Activated gamma-delta T cell treated with Interleukin-2 at 50 U/mL for 16 hours (primary cell): ENCODE data around the gene CELF4.

Experiments used
- DNase-seq: peaks from one replicate; pipeline ENCODE4 v3.0.0-alpha.2; 2020

CELF4 gene

GRCh38 chr18:37565101-37565976 lies at the start of gene CELF4:
CELF4 (minus strand) TSS chr18:37565798.
- DNase-seq, result no peak

GRCh38 chr18:37613253-37613565 lies 47.6 kb upstream of the CELF4 start:
- DNase-seq, result no peak

- DNase-seq, result no peak
Measured at GRCh38 chr18:37612524-37613252, 47.1 kb upstream of the CELF4 start.

- no peak for DNase-seq
Measured at GRCh38 chr18:37611614-37612279, 46.1 kb upstream of the CELF4 start.

GRCh38 chr18:37608876-37609275 lies 43.3 kb upstream of the CELF4 start:
- no peak for DNase-seq

GRCh38 chr18:37607281-37607680 lies 41.7 kb upstream of the CELF4 start:
- no peak for DNase-seq

- DNase-seq, result no peak
Measured at GRCh38 chr18:37604032-37604431, 38.4 kb upstream of the CELF4 start.

- DNase-seq, result no peak
Measured at GRCh38 chr18:37598966-37599896, 33.6 kb upstream of the CELF4 start.

- no peak for DNase-seq
Measured at GRCh38 chr18:37598396-37598795, 32.8 kb upstream of the CELF4 start.

GRCh38 chr18:37590346-37590745 lies 24.7 kb upstream of the CELF4 start:
- DNase-seq, result no peak

GRCh38 chr18:37588289-37588688 lies 22.7 kb upstream of the CELF4 start:
- DNase-seq, result no peak

GRCh38 chr18:37586656-37587225 lies 21.1 kb upstream of the CELF4 start:
- no peak for DNase-seq

GRCh38 chr18:37584952-37585695 lies 19.5 kb upstream of the CELF4 start:
- DNase-seq, result no peak

GRCh38 chr18:37584217-37584616 lies 18.6 kb upstream of the CELF4 start:
- no peak for DNase-seq

- no peak for DNase-seq
Measured at GRCh38 chr18:37582261-37582660, 16.7 kb upstream of the CELF4 start.

GRCh38 chr18:37578886-37579513 lies 13.4 kb upstream of the CELF4 start:
- DNase-seq, result no peak

- no peak for DNase-seq
Measured at GRCh38 chr18:37578182-37578678, 12.6 kb upstream of the CELF4 start.

- no peak for DNase-seq
Measured at GRCh38 chr18:37577051-37577611, 11.5 kb upstream of the CELF4 start.

- no peak for DNase-seq
Measured at GRCh38 chr18:37575646-37576045, 10.0 kb upstream of the CELF4 start.

- DNase-seq, result no peak
Measured at GRCh38 chr18:37574113-37574512, 8.5 kb upstream of the CELF4 start.

GRCh38 chr18:37572736-37573135 lies 7.1 kb upstream of the CELF4 start:
- DNase-seq, result no peak
